Endothelial cell of hepatic sinusoid (primary cell): ENCODE data around the gene ENOX1.

ENCODE experiments used
- in situ Hi-C: cut with HindIII; loops from 2 replicates; pipeline ENCODE4 v1.10.0; 2017; ENCODE audit warnings: low sequenced_read_pairs

The ENOX1 gene

DNA sequence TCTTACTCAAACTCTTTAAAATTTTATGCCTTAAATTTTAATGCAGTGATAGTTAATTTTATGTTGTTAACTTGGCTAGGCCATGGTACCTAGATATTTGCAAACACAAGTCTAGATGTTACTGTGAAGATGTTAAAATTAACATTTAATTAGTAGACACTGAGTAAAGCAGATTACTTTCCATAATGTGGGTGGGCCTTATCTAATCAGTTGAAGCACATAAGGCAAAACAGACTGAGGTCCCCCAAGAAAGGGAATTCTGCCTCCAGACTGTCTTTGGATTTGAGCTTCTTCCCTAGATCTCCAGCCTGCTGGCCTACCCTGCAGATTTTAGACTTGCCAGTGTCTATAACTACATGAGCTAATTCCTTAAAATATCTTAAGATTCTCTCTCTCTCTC lies 294.0 kb downstream of the ENOX1 start:
- in situ Hi-C loops, result no loop called here

DNA sequence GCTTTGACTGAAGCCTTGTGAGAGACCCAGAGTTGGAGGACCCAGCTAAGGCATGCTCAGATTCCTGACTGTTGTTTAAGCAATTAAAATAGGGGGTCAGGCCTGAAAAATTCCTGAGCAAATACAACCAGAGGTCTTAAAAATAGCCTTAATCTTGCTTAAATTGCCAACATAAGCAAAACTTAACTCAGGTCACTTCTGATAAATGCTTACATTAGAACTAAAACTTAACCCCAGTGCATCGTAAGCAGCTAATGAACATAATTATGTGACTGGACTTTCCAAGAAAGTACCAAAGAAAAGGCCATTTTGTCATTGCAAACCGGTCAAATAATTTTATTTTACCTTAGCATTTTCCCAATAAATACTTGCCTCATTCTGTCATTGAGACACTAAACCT lies 294.5 kb downstream of the ENOX1 start:
- in situ Hi-C loops, result no loop called here

DNA sequence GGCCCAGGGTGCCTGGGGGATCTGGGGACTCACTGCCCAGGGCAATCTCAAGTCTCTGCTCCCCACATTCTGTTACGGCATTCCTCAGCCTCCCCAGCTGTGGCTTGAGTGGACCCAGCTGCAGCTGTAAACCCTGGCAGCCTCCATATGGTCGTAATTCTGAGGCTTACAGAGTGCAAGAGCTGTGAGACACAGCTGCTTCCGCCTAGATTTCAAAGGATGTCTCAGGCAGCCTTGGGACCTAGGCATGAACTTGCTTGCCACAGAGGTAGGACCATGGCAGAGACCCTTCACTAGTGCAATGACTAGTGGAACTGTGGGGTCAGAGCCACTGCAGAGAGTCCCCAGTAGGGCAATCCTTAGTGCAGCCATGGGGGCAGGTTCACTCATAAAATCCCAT lies 297.5 kb downstream of the ENOX1 start:
- in situ Hi-C loops, result no loop called here

DNA sequence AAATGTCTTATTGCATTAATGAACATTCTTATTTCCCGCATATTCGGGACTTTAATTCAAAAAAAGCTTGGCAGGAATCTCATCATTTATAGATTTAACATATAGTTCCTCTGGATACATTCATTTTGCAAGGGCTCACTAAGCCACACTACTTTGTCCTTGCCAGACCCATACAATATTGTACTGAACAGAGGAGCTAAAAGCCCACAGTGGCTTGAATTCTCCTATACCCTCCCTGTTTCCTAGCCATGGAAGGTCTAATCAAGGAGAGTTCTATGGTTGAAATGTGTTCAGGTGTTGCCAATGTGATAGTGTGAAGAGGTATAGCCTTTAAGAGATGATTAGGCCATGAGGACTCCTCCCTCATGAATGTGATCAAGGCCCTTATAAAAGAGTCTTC lies 298.9 kb downstream of the ENOX1 start:
- in situ Hi-C loops, result no loop called here

DNA sequence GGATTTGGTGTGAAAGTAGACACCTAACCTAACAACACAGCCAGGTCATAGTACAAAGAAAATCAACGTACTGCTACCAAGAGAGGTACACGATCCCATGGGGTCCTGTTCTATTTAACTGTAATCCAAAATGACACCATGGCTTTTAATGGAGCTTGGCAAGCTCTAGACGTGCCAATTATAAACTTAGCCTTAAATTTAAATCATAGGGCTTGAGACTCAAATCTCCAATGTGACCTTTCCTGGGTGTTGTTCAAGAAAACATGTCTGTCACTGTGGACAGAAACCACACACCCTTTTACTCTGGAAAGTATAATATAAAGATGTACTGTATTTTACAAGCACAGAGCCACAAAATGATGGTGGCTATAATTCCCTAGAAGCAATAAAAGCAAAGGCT lies 299.3 kb downstream of the ENOX1 start:
- in situ Hi-C loops, result no loop called here

DNA sequence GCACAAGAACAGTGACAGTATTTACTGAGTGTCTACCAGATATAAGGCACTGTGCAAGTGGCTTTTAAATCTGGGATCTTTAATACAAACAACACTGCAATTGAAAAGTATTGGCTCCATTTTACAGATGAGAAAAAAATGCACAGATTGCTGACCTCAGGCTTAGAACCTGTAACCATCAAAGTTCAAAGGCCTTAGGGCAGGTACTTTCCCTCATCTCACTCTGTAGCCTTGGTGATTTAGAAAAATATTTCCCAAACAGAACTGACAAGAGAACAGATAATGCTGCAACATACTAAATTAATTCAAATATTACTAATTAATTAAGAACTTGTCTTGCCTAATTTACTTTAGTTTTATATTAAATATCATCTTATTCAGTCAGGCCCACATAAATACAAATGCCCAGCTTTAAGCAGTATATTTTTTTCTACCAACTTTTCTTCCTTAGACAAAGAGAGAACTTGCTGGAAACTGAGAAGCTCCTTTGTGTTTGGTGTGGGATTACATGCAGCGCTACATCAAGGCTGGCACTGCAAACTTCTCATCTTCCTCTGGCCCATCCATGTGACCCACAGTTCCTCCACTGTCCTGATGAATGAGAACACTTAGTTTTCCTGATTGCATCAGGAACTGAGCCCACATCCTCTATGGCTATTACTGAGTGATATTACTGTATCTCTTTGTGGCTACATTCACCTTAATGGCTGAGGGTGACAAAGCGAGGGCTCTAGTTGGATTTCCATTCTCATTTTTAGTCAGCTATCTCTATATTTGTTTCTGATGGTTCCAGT lies 302.1 kb downstream of the ENOX1 start:
- in situ Hi-C loops, result no loop called here

DNA sequence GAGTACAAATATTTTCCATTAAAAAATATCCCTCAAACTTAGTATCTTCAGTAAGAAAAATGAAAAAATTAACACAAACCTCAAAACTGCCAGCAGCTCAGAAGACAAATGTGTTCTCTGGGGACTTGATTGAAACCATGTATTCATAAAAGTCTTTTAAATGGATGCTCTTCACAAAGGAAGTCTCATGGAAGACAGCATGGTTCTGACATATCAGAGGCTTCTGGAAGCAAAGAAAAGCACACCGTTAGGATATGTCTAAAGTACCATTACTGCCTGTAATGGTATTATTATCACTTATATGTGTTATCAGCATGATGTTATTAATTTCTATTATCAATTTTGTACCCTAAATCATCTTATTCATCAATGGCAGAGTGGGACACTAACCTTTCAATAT lies 302.8 kb downstream of the ENOX1 start:
- in situ Hi-C loops, result no loop called here

DNA sequence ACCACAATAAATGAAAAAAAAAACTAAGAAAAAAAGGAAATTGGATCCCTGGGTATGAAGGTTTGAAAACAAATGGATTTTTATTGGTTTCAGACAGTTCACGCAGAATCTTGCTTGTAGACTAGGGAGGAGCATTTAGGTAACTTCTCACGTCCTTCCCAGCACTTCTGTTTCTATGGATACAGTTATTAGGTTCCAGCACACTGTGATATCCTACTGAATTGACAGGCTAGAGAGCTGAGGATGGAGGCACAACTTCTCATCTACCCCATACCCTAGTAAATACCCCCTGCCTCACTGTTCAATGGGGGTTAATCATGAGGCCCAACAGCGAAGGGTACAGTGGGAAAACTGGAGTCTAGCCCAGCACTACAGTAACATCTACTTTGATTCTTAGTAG lies 304.1 kb downstream of the ENOX1 start:
- in situ Hi-C loops, result no loop called here

DNA sequence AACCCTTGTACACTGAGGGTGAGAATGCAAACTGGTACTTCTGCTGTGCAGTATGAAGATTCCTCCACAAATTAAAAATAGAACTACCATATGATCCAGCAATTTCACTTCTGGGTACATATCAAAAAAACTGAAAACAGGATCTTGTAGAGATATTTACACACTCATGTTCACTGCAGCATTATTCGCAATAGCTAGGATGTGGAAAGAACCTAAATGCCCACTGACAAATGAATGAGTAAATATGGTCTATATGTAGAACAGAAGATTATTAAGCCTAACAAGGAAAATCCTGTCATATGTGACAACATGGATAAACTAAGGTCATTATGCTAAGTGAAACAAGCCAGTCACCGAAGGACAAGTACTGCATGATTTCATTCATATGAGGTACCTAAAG lies 304.7 kb downstream of the ENOX1 start:
- in situ Hi-C loops, result no loop called here

DNA sequence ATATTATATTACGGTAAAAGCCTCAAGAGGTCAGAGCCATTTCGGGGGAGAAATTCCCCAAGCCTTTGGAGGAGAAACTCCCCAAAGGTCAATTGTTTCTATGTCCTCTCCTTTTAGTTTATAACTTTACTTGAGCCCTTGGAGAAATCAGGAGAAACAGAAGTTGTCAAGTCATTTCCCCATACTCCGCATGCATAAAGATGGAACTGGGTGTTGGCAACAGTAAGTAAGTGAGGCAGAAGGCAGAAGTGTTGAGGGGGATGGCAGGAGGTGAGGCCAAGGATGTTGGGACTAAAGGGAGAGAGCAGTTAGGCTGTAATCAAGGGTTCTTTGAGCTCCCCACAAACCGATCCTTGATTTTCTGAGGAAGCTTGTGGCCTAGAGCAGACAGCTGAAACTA lies 307.9 kb downstream of the ENOX1 start:
- in situ Hi-C loops, result no loop called here

DNA sequence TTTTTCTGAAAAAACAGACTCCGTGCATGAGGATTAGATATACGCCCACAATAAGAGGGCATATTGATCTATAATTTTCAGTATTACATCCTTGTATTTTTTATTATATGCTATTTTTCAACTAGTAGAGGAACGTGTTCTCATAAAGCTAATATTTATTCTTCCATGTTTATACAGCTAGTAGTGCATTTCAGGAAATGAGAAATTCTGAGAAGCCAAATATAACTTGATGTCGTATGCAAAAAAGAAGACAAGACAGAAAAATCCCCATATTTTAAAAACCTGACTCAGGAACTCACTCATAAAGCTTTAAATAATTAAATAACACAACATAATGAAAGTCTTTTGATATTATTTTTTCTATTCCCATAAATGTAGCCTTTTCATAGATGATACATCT lies 308.6 kb downstream of the ENOX1 start:
- in situ Hi-C loops, result no loop called here

DNA sequence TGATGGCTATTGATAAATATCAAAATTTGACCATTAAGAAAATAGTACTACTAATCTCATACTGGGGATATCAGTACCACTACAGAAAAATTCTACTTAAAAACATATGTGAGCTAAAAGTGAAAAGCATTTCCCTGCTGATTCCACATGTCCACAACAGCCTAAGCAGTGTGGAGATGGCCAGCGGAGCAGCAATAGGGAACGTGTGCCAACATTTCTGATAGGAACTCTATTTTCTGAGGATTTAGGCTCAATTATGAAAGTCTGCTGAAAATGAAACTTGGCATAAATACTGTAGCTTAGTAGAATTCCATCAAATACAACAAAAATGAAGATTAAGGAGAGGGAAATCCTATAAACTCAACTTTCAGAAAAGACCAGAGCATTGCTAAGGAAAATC lies 311.6 kb downstream of the ENOX1 start:
- in situ Hi-C loops, result no loop called here

DNA sequence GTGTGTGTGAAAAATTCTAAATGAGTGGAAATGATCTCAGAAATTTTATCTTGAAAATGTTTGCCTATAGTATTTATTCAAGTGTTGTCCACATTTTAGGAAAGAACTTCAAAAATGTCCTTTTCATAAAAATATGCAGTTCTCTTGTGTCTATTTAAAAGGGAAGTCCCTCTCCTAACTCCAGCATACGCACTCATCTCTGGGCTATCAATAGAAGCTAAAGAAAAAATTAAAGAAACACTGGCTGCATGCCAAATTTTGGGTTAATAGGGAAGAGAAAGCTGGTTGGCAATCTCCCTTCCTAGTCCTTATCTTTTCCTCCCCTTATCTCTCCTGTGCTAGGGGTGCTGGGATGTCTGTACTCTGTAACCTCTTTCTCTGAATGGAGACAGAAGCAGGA lies 313.3 kb downstream of the ENOX1 start:
- in situ Hi-C loops, result no loop called here

DNA sequence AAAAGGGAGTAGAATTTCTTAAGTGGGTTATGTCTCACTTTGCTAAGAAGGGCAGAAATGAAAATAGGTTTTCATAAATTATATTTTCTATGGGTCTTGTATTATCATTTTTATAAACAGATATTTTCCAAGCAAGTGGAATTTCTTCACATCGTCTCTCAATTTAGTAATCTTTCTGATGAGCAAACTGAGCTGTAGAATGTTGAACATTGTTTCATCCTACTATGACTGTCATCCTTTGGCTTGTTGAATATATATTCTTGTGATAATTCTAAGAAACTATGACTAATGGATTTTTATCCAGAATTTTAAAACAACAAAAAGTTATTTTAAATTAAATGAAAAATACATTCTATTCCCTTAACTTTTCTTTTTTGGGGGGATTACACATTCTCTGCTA lies 313.8 kb downstream of the ENOX1 start:
- in situ Hi-C loops, result no loop called here

DNA sequence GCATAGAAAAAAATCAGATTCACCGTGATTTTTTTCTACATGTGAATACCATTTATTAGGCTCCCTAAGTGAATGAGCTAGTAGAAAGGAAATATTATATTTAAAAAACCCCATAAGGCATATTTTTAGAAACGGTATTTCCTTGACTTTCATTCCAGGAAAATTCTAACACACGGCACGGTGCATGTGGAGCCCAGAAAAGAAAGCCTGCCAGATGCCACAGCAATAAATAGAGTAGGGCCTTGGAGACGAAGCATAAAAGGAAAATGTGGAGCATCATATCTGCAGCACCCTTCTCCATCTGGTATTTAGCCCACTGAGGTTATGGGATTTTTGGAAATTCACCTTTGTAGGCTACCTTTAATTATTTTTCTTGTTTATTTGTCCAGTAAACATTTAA lies 314.4 kb downstream of the ENOX1 start:
- in situ Hi-C loops, result no loop called here

DNA sequence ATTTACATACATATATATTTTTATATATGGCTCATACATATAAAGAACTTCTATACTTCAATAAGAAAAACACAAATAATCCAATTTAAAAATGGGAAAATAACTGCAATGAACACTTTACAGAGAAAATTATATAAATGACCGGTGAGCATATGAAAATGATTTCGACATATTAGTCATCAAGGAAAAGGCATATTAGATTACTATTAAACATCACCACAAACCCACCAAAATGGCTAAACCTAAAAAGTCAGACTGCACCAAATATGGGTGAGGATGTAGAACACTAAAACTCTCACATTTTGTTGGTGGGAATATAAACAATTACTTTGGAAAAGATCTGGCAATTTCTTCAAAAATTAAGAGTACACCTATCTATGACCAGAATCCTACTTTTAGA lies 316.2 kb downstream of the ENOX1 start:
- in situ Hi-C loops, result no loop called here

DNA sequence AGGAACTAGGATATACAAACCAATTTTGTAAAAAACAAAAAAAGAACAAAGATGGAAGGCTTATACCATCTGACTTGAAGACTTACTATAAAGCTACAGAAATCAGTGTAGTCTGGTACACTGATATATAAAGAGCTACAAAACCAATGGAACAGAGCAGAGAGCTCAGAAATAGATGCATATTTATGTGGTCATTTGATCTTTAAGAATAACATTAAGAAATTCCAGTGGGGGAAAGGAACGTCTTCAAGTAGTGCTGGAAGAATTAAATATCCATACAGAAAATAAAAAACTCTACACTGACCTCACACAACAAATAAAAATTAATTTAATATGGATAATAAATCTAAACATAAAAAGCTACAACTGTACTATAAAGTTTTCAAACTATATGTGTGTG lies 317.0 kb downstream of the ENOX1 start:
- in situ Hi-C loops, result no loop called here

DNA sequence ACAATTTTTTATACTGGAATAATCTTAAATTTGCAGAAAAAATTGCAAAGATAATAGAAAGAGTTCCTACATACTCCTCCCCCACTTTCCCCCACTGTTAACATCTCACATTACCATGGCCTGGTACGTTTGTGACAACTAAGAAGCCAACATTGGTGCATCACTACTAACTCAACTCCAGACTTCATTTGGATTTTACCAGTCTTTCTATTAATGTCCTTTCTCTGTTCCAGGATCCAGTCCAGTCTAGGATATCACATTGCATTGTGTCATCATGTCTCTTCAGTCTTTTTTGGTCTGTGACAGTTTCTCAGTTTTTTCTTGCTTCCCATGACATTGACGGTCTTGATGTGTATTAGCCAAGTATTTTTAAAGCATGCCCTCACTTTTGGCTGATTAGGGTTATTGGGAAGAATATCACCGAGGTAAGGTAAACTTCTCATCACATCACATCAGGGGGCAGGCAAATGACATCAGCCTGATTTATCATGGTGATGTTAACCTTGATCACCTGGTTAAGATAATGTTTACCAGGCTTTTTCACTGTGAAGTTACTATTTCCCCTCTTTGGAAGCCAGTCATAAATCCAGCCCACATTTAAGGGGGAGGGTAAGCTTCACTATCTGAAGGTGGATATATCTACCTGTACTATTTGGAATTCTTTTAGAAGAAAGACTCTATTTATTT lies 322.1 kb downstream of the ENOX1 start:
- in situ Hi-C loops, result no loop called here

DNA sequence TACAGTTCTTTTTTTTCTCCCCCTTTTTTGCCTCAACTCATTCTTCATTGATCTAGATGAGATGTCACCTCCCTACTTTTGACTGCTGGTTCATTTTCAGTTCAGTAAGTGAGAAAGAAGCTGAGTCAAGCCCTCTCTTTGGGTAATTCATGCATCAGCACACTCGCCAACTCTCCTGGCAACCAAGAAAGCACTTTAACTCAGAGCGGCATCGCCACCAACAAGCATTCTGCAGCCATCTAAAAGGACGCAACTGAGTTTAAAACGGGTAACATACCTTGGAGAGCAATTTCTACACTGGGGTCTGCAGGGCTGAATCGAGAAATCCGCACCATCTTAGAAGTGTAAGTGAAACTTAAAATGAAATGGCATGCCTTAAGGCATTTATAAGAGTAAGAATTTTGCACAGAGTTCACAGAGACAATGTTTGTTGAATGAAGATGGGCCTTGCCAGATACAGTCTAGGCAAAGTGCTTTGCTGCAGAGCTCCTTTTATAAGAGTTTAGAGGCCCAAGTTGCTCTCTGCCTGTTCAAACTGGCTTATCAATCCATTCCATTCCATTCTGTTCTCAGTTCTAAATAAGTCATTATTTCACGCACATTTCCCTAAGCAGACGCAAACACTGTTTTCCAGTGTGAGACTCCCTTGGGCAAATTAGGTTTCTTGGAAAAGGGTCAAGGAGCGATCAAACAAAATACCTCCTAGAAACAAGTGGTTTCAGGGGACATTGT lies 338.0 kb downstream of the ENOX1 start:
- in situ Hi-C loops, result no loop called here

DNA sequence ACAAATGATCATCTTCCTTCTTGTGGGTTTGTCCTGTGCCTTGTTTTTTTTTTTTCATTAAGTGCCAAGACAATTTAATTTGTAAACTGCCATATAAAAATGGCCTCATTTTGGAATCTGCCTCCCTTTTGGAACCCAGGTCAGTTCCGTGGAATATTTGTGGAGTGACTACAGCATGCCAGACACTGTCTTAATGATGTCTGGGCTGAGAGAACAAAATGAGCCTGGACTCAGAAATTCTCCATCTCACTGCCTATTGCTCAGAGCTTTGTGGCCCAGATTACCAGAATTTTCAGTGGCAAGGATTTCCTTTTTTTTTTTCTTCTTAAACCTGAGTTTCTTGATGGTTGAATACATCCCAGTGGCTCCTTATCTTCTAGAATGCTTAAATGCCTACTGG lies 340.6 kb downstream of the ENOX1 start:
- in situ Hi-C loops, result no loop called here

DNA sequence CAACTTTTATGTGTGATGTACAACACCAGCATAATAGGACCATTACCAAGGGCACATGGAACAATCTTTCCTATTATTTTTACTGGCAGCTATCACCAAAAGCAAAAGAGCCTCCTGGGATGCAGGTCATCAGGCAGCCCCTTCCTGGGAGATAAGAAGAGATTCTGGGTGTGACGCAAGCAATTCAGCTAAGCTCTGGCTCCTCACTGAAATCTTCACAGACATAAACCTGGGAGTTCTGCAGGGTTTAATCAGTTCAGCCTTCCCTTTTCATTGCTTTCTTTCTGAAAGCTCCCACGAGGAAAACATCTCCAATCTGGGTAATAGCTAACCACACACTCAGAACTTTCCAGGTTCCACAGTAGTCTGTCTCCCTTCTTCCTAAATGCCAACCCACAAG lies 341.1 kb downstream of the ENOX1 start:
- in situ Hi-C loops, result no loop called here

DNA sequence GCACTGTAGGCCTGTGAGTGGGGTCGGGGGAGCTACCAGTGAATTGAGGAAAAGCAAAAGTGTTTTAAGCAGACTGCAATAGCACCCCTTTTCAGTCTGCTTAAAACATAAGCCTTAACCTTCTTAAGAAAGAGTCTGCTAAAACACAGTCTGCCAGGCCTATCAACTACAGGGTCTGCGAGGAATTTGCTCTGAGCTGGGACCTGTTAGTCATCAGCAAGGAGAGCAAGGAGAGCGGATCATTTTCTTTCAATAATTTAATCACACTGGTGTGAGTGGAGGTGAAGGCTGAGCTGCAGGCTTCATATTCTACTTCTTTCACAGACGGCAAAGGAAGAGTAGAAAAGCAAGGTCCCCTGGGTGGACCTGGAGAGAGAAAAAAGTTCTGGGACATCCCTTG lies 342.7 kb downstream of the ENOX1 start:
- in situ Hi-C loops, result no loop called here
